ENCODE measurements around the gene OR10AD1. TPM values are rescaled to one million over a fixed set of nuclear protein-coding genes. Genes with fewer than 3 reads are reported as not detected.

The OR10AD1 gene
- polyA plus RNA-seq, 1 of the 3 experiments (the other 2 are of a cell fraction): not detected

- Histone ChIP-seq H3K4me2 (no peak overlapping the region), H3K27ac (ENCODE audit: low read depth in 2 of 2, low read length in 1 of 2) (no peak overlapping the region)
Measured at GRCh38 chr12:48193623-48194022, 9.5 kb downstream of the OR10AD1 start.

GRCh38 chr12:48192861-48193260 lies 10.2 kb downstream of the OR10AD1 start:
- Histone ChIP-seq H3K36me3 (replicated peaks in 1 of 2; ENCODE audit: control insufficient read depth in 1 of 2, insufficient read depth in 2 of 2, low read length in 1 of 2) (no peaks in the 10 kb centered on the region), H3K9me3 (no peaks in the 10 kb centered on the region), H3K79me2 (ENCODE audit: insufficient read depth) (no peaks in the 10 kb centered on the region), H3K27ac (ENCODE audit: low read depth in 2 of 2, low read length in 1 of 2) (no peak overlapping the region), H3K4me1 (ENCODE audit: control insufficient read depth in 1 of 2, insufficient read depth in 2 of 2, low read depth in 1 of 2, low read length in 1 of 2) (peaks cover 7 to 16% of the 10 kb centered on the region in 2 experiments), H3F3A (replicated peaks; ENCODE audit: insufficient read depth) (peaks cover 15% of the 10 kb centered on the region), H3K4me3 (ENCODE audit: low read depth in 2 of 2, low read length in 1 of 2) (no peak overlapping the region), H3K4me2 (no peak overlapping the region), H2AFZ (ENCODE audit: low read depth) (peak overlapping the region; percentile 37; the same call in 1 of the 2 replicates), H3K9me2 (no peaks in the 10 kb centered on the region), H3K9ac (no peak overlapping the region), H4K20me1 (ENCODE audit: insufficient read depth) (no peaks in the 10 kb centered on the region), H3K27me3 (ENCODE audit: insufficient read depth) (no peaks in the 10 kb centered on the region)
- no peak for DNase-seq
- 95% methylated on average over 1 of the region's 1 CpG for WGBS (ENCODE audit: low lambda C conversion rate)
- no peak for TF ChIP-seq REST (IDR thresholded peaks at IDR 0.05; ENCODE audit: low read depth, low read length)
- no peak for TF ChIP-seq NRF1 (IDR thresholded peaks at IDR 0.05; ENCODE audit: low read depth, low read length)
- no peak for TF ChIP-seq ELF1 (IDR thresholded peaks at IDR 0.05)
- TF ChIP-seq ZBTB33 (IDR thresholded peaks at IDR 0.05; ENCODE audit: borderline replicate concordance, low read depth): no peak
- TF ChIP-seq PBX3 (IDR thresholded peaks at IDR 0.05): no peak
- no peak for TF ChIP-seq FOXJ3 (CRISPR knock-in tag; IDR thresholded peaks at IDR 0.05)
- no peak for TF ChIP-seq TAF1 (IDR thresholded peaks at IDR 0.05; ENCODE audit: borderline replicate concordance, low read depth, low read length)
- no peak for TF ChIP-seq RCOR1 (IDR thresholded peaks at IDR 0.05; ENCODE audit: low read length)
- no peak for TF ChIP-seq RXRA (IDR thresholded peaks at IDR 0.05; ENCODE audit: borderline replicate concordance, low read depth)
- no peak for TF ChIP-seq GATA2 (CRISPR knock-in tag; IDR thresholded peaks at IDR 0.05)
- TF ChIP-seq TCF12 (IDR thresholded peaks at IDR 0.05): no peak
- POLR2A ChIA-PET: no interaction called here
- CTCF ChIA-PET: interaction anchor here (2.0 to 2.1 kb wide), 2 partner anchors 108 to 426 kb away, joined by 5 read pairs; no protein-coding TSS in a partner anchor

More at GRCh38 chr12:48193623-48194022, 9.5 kb downstream of the OR10AD1 start:
- Histone ChIP-seq H3K9me2 (no peaks in the 10 kb centered on the region), H3K9me3 (no peaks in the 10 kb centered on the region), H3K9ac (no peak overlapping the region), H4K20me1 (ENCODE audit: insufficient read depth) (no peaks in the 10 kb centered on the region), H2AFZ (ENCODE audit: low read depth) (no peak overlapping the region), H3K27me3 (ENCODE audit: insufficient read depth) (no peaks in the 10 kb centered on the region), H3K36me3 (replicated peaks in 1 of 2; ENCODE audit: control insufficient read depth in 1 of 2, insufficient read depth in 2 of 2, low read length in 1 of 2) (no peaks in the 10 kb centered on the region), H3F3A (replicated peaks; ENCODE audit: insufficient read depth) (peaks cover 15% of the 10 kb centered on the region), H3K79me2 (ENCODE audit: insufficient read depth) (no peaks in the 10 kb centered on the region), H3K4me1 (ENCODE audit: control insufficient read depth in 1 of 2, insufficient read depth in 2 of 2, low read depth in 1 of 2, low read length in 1 of 2) (peaks cover 7 to 16% of the 10 kb centered on the region in 2 experiments), H3K4me3 (ENCODE audit: low read depth in 2 of 2, low read length in 1 of 2) (no peak overlapping the region)
- no peak for DNase-seq
- POLR2A ChIA-PET: interaction anchor here (0.9 kb wide), 1 partner anchor 10 kb away, joined by 3 read pairs; the partner anchor contains the start of gene CCDC184
- 39% methylated on average over 2 of the region's 2 CpGs for WGBS (ENCODE audit: low lambda C conversion rate)
- TF ChIP-seq REST (IDR thresholded peaks at IDR 0.05; ENCODE audit: low read depth, low read length) (no peak), POLR2AphosphoS5 (IDR thresholded peaks at IDR 0.05; ENCODE audit: low read depth, low read length) (no peak), ELF1 (IDR thresholded peaks at IDR 0.05) (no peak)
- CTCF ChIA-PET: interaction anchor here (1.0 to 2.1 kb wide), 4 partner anchors 10 to 425 kb away, joined by 3 to 5 read pairs (median 5); partner anchors contain the start of gene CCDC184

Data from SK-N-SH (cell line).